ENCODE data around the gene STUB1. TPM values are rescaled to one million over a fixed set of nuclear protein-coding genes. Genes with fewer than 3 reads are reported as not detected.

Gene STUB1
- total RNA-seq, 4 donors from 2014 or later: 51.9 to 190 (median 134) TPM

GRCh38 chr16:657487-657886, 22.7 kb upstream of the STUB1 start:
- no peaks in the 10 kb centered on the region for H3K36me3 ChIP-seq
- no peaks in the 10 kb centered on the region for H3K27me3 ChIP-seq
- H3K4me1 ChIP-seq: peaks cover 10 to 16% (median 14%) of the 10 kb centered on the region in 4 donors
- 100% methylated on average over 11 of the region's 22 CpGs; no CpG with 5 or more reads in 1 of the 2 donors for WGBS, 2 donors (ENCODE audit: low coverage in 1 of 2)
- in situ Hi-C loops (cut with MboI; ENCODE audit: low pct_ligation_motif_present in 1 of 4, low pct_unique_long_range_greater_than_20kb in 1 of 4, low sequenced_read_pairs in 3 of 4): no loop called here
- H3K9me3 ChIP-seq: no peaks in the 10 kb centered on the region
- H3K27ac ChIP-seq: no peak overlapping the region
- intact Hi-C loops (cut with DNase I; ENCODE audit: low total_unique reads): no loop called here
- no peak for TF ChIP-seq CTCF (IDR thresholded peaks at IDR 0.05)
- no peak for TF ChIP-seq POLR2A (IDR thresholded peaks at IDR 0.05)
- TF ChIP-seq POLR2AphosphoS5 (IDR thresholded peaks at IDR 0.05): no peak
- no peak for TF ChIP-seq EP300 (IDR thresholded peaks at IDR 0.05; ENCODE audit: low read depth)
- no peak overlapping the region for H3K4me3 ChIP-seq
- no peak for DNase-seq

- no peaks in the 10 kb centered on the region for H3K27me3 ChIP-seq
- no peak overlapping the region for H3K4me3 ChIP-seq
- no peak for DNase-seq
- no peak overlapping the region for H3K27ac ChIP-seq
- no peaks in the 10 kb centered on the region for H3K9me3 ChIP-seq
- H3K4me1 ChIP-seq: peaks cover 10 to 16% (median 14%) of the 10 kb centered on the region in 4 donors
- no peaks in the 10 kb centered on the region for H3K36me3 ChIP-seq
- in situ Hi-C loops (cut with MboI; ENCODE audit: low pct_ligation_motif_present in 1 of 4, low pct_unique_long_range_greater_than_20kb in 1 of 4, low sequenced_read_pairs in 3 of 4): no loop called here
- WGBS, 2 donors (ENCODE audit: low coverage in 1 of 2): 93% methylated on average over 23 of the region's 35 CpGs; no CpG with 5 or more reads in 1 of the 2 donors
- intact Hi-C loops (cut with DNase I; ENCODE audit: low total_unique reads): no loop called here
- TF ChIP-seq EP300 (IDR thresholded peaks at IDR 0.05; ENCODE audit: low read depth) (no peak), POLR2AphosphoS5 (IDR thresholded peaks at IDR 0.05) (no peak), CTCF (IDR thresholded peaks at IDR 0.05) (no peak), POLR2A (IDR thresholded peaks at IDR 0.05) (no peak)
Observed at GRCh38 chr16:658679-659571, 21.3 kb upstream of the STUB1 start.

GRCh38 chr16:659618-660017, 20.6 kb upstream of the STUB1 start:
- 84% methylated on average over 20 of the region's 20 CpGs; no CpG with 5 or more reads in 1 of the 2 donors for WGBS, 2 donors (ENCODE audit: low coverage in 1 of 2)
- in situ Hi-C loops (cut with MboI; ENCODE audit: low pct_ligation_motif_present in 1 of 4, low pct_unique_long_range_greater_than_20kb in 1 of 4, low sequenced_read_pairs in 3 of 4) (no loop called here), intact Hi-C loops (cut with DNase I; ENCODE audit: low total_unique reads) (loop anchor here (5.0 kb wide), 1 partner anchor 82 kb away; no protein-coding TSS in a partner anchor)
- TF ChIP-seq POLR2A (IDR thresholded peaks at IDR 0.05) (no peak), POLR2AphosphoS5 (IDR thresholded peaks at IDR 0.05) (no peak), CTCF (IDR thresholded peaks at IDR 0.05) (no peak), EP300 (IDR thresholded peaks at IDR 0.05; ENCODE audit: low read depth) (no peak)
- H3K27ac ChIP-seq: peak overlapping the region in 1 of 4 donors; percentile 73
- H3K36me3 ChIP-seq: no peaks in the 10 kb centered on the region
- no peaks in the 10 kb centered on the region for H3K27me3 ChIP-seq
- no peaks in the 10 kb centered on the region for H3K9me3 ChIP-seq
- no peak overlapping the region for H3K4me3 ChIP-seq
- peaks cover 10 to 16% (median 14%) of the 10 kb centered on the region in 4 donors for H3K4me1 ChIP-seq
- DNase-seq: no peak

GRCh38 chr16:660132-660458, 20.1 kb upstream of the STUB1 start:
- Histone ChIP-seq H3K36me3 (no peaks in the 10 kb centered on the region), H3K9me3 (no peaks in the 10 kb centered on the region), H3K4me1 (peaks cover 10 to 16% (median 14%) of the 10 kb centered on the region in 4 donors), H3K27me3 (no peaks in the 10 kb centered on the region), H3K27ac (peak overlapping the region; percentile 56 to 85 (median 70)), H3K4me3 (peak overlapping the region in 2 of 4 donors; percentile 6 to 22)
- DNase-seq: no peak
- TF ChIP-seq CTCF (IDR thresholded peaks at IDR 0.05) (no peak), POLR2A (IDR thresholded peaks at IDR 0.05) (no peak), EP300 (IDR thresholded peaks at IDR 0.05; ENCODE audit: low read depth) (no peak), POLR2AphosphoS5 (IDR thresholded peaks at IDR 0.05) (no peak)
- intact Hi-C loops (cut with DNase I; ENCODE audit: low total_unique reads): loop anchor here (5.0 kb wide), 1 partner anchor 83 kb away; no protein-coding TSS in a partner anchor
- 57% methylated on average over 6 of the region's 6 CpGs; no CpG with 5 or more reads in 1 of the 2 donors for WGBS, 2 donors (ENCODE audit: low coverage in 1 of 2)
- in situ Hi-C loops (cut with MboI; ENCODE audit: low pct_ligation_motif_present in 1 of 4, low pct_unique_long_range_greater_than_20kb in 1 of 4, low sequenced_read_pairs in 3 of 4): no loop called here

Data from transverse colon (tissue), 4 donors.